GM19455 (cell line): ENCODE data around the gene TNFAIP3.

ENCODE experiments used
- ATAC-seq: cut with Tn5 transposase; IDR thresholded peaks from one replicate; pipeline ENCODE4 v1.9.1; 2021; ENCODE audit not compliant: unreplicated experiment

TNFAIP3 gene

DNA sequence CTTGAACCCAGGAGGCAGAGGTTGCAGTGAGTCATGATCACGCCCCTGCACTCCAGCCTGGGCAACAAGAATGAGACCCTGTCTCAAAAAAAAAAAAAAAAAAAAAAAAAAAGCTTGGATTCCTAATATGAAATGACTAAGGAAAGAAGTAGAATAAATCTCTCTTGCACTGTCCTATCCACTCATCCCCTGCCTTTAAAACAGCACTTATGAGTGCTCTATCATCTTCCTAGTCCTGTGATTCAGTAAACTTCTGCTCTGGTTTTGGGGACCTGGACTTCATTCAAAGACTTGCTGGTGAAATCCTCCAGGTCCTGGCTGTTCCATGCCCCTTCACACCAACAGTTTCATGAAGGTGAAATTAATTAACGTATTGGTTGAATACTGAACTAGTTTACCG, 29.6 kb downstream of the TNFAIP3 start:
- ATAC-seq, result no peak

DNA sequence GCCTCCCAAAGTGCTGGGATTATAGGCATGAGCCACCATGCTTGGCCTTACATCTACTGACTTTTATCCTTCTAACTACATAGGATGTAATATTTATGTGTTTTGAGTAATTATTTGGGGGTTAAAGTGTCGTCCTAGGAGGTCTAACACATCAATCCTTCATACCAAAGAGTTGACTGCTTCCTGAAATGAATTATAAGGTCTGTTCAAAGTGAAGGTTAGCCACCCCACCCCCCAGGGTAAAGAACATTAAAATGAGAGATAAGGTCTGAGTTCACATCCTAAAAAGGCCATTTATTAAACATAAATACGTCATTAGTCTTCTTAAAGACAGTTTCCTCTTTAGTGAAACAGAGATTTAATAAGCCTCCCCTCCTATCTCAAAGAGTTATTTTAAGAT, 33.8 kb downstream of the TNFAIP3 start:
- no peak for ATAC-seq

DNA sequence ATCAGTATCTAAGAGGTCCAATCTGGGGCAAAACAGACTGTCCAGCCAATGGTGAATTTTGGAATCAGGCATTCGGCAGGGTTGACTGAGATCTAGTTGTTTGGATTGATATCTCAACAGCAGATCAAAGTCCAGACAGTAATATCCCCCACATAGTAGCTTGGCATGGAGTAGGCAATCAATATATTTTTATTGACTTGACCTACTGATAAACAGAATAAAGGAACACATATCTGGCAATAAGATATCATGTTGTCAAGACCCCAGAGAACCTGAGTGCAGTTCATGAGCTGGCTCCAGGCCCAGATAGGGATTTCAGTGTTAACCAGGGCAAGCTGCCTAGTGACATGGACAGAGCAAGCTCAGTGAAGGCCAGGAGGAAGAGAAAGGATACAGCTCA, 34.4 kb downstream of the TNFAIP3 start:
- ATAC-seq, result no peak

DNA sequence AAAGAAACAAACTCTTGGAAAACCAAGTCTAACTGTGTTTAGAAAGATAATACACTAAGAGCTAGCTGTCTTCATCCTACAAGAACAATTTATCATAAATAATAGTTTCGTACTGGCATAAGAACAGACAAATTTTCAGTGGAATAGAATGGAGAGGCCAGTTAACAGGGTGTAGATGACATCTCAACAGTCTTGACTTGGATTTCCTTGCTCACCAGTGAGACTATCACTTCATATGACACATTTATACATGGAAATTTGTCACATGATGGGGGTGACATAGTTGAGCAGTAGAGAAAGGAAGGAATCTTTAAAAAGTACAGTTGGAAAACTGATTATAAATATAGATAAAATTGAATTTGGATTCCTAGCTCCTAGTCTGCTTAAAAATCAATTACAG, 35.6 kb downstream of the TNFAIP3 start:
- no peak for ATAC-seq

DNA sequence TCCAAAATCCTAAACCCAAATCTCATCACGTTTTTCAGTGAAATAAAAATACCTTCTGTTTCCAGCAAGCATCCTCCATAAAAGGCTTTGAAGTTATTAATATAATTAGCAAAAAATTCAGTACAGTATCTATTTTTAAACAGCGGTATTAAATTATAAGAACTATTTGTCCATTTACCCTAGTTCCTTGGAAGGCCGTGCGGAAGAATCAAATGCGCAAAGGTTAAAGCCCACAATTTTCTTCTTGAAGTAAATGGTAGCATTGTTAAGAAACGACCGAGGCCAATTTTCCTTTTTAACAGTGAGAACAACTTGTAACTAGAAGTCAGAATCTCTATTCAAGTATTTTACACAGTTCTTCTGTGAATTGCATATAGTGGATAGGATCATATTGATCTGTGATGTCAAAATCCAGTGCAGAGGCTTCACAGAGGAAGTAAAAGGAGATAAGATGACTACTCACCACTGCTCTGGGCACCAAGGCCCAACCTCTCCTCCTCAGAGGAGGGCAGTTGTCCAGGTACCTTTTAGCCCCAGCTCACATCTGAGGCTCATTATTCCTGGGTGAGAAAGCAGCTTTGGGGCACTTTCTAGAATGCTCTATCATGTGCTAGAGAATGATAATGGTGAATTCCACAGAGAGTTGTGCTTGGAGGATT, 36.3 kb downstream of the TNFAIP3 start:
- ATAC-seq, result no peak

DNA sequence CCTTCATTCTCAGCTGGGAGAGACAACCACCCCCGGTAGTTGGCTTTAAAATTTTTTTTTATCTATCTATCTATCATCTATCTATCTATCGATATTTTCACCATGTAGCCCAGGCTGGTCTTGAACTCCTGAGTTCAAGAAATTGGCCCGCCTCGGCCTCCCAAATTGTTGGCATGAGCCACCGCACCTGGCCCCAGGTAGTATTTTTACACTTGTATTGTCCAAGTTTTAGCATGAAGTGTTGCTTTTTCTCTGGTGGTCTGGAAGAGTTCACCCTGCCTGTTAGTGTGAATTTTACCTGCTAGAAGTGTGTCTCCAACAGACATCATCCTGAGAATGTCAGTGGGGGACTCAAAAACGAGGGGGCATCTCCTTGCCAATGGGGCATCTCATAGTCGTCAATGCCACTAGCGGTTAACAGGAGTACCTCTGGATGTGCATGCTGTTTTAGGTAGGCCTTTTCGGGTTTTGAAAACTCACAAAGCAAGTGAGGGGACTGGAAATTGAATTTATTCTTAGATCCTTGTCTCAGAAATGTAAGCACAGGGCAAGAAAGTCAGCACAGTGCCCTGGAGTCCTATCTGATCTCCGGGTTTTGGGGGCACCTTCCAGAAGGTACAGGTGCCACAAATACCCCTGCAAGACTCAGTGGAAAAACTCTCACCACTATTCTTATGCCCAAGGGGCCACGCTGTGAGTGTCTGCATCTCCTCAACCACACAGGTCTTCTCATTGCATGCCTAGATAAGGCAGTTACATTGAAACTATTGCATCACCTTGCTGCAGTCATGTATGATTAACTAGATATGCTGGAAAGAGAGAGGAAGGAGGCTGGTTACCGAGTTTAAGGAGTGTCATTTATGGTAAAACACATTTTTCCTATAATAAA, 37.1 kb downstream of the TNFAIP3 start:
- peak; percentile 61 for ATAC-seq

DNA sequence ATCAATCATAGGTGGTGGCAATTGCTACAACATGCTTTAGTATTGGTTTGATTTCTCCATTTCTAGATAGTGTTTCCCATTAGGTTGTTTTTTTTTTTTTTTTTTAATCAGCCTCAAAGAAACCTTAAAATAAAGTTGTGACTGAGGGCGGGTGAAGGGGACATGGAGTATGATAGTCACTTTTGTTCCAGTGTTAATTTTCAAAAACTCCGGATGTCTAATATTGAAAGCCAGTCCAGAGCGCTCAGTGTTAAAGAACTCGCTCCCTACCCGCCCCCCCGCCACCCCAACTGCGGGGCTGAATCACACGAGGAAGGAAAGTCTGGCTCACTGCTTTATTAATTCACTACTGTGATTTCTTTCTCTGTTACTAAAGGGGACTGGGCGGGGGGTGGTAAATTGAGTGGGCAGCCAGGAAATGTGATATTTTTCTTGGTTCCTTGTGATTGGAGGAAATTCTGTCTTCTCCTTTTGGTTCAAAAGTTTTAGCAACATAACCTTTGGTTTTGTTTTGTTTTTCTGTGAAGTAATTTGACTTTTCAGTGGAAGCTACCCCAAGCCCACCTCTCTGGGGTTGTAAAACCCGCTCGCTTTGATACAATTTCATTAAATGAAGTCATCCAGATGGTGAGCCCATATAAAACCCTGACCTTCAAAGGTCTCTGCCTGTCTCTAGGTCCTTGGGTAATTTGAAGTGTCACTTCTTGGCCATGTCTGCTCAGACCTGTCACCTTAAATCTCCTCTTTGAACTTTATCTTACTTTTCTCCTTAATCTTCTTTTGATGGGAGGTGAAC, 38.0 kb downstream of the TNFAIP3 start:
- ATAC-seq, result peak; percentile 37

DNA sequence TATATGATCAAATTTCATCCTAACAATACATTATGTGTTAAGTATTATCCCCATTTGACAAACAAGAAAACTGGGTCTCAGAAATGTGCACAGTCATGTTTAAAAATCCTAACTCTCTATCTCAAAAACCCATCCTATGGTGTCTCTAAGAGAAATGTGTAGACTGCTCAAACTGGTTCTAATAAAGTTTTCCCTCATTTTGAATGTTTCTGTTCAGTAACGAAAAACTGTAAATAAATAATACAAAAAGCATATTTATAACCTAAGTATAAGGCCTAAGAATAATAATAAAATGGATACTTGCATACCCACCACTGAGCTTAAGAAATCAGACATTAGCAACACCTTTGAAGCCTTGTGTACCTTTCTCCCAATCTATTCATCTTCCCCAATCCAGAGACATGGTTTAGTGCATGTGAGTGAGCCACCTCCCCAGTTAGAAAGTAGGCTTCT, 39.0 kb downstream of the TNFAIP3 start:
- no peak for ATAC-seq

DNA sequence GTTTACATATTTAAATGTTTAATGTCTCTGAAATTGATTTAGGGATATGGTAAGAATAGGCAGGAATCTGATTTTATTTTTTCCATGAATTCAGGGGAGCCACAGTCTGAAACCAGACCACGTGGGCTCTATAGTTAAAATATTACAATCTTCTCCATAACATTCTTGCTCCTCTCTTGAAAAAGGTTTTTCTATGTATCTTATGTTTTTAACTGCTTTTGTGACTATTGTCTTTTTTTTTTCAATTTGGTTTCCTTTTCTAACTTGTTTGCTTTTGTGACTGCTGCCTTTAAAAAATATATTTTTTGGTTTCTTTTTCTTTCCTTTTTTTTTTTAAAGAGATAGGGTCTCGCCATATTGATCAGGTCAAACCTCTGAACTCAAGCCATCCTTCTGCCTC, 40.1 kb downstream of the TNFAIP3 start:
- no peak for ATAC-seq

DNA sequence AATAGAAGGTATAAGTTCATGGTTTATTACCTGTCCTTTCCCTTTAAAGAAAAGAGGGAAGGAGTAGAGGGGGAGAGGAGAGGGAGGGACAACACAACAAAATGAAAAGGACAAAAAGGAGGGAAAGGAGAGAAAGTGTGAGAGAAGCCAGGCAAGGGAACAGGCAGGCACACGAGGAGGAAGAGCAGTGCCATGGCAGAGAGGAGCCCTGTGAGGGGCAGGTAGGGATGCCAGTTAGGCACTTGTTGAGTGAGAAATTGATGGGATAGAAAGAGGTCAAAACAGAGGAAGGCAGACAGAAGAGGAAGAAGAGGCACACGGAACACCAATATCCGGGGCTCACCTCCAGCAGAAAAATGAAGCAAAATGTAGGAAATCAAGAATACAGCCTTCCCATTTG, 42.5 kb downstream of the TNFAIP3 start:
- no peak for ATAC-seq

DNA sequence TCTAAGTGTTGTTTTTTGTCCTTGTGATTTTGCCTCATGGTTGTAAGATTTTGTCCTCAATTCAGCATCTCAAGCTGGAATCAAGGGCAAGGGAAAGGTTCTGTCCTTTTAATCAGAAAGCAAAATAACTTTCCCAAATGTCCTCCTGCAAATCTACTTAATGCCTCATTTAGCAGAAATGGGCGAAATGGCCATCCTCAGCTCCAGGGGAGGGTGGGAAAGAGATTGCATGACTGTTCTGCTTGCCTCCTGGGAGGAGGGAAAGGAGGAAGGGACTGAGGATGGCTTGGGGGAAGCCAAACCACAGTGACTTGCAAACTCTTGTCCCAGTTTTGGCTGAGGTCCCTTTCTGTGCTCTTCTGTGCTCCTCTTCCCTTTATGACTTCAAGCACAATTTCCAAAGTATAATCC, 43.4 kb downstream of the TNFAIP3 start:
- ATAC-seq, result no peak

DNA sequence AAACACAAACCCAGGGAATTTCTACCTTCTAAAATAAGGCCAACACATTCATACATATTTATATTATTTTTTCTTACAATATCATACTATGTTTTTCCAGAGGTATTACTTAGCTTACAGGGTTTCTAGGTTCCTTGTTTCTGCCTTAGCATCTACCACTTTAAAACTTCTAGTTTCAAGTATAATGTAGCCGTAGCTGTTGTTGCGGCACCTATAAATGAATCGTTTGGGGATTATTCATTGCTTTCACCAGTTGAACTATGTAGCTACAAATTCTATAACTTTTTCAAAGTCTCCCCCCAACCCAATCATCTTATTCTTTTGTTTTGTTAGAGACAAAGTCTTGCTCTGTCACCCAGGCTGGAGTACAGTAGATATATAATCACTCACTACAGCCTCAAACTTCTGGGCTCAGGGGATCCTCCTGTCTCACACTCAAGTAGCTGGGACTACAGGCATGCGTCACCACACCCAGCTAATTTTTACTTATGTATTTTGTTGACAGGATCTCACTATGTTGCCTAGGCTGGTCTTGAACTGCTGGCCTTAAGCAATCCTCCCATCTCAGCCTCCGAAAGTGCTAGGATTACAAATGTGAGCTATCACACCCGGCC, 43.9 kb downstream of the TNFAIP3 start:
- no peak for ATAC-seq

DNA sequence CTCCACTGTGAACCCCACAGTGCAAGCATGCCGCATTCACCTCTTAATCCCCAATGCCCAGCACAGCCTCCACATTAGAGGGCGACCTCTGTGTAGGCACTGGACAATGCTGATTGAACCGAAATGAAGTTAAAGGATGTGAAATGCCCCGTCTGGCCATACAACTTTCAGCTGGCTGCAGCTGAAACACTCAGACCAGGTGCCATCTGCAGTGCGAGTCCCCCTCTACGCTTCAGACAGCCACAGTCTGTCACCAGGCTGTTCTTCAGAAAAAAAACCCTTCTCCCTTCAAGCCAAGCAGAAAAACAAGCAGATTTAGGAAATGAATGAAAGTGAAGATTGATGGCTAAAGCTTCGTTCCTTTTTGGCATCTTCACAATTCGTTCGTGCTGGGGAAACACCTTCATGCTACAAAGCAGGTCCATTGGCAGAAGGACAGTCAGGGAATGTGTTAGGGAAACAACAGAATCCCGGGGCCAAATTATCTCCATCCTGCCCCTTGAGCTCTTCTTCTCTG, 44.7 kb downstream of the TNFAIP3 start:
- ATAC-seq, result no peak

DNA sequence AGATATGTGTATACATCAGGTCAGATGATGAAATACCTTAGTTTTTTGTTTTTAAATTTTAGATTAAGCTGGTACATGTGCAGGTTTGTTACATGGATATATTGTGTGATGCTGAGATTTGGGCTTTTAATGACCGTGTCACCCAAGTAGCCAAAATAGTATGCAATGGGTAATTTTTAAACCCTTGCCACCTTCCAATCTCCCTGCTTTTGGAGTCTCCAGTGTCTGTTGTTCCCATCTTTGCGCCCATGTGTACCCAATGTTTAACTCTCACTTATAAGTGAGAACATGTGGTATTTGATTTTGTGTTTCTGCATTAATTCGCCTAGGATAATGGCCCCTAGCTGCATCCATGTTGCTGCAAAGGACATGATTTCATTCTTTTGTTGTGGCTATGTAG, 45.8 kb downstream of the TNFAIP3 start:
- ATAC-seq, result no peak

DNA sequence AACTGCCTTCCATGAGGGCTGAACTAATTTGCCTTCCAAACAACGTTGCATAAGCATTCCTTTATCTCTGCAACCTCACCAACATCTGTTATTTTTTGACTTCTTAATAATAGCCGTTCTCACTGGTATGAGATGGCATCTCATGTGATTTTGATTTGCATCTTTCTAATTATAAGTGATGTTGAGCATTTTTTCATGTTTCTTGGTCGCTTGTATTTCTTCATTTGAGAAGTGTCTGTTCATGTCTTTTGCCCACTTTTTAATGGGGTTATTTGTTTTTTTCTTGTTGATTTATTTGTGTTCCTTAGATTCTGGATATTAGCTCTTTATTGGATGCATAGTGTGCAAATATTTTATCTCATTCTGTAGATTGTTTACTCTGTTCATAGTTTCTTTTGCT, 46.4 kb downstream of the TNFAIP3 start:
- no peak for ATAC-seq

DNA sequence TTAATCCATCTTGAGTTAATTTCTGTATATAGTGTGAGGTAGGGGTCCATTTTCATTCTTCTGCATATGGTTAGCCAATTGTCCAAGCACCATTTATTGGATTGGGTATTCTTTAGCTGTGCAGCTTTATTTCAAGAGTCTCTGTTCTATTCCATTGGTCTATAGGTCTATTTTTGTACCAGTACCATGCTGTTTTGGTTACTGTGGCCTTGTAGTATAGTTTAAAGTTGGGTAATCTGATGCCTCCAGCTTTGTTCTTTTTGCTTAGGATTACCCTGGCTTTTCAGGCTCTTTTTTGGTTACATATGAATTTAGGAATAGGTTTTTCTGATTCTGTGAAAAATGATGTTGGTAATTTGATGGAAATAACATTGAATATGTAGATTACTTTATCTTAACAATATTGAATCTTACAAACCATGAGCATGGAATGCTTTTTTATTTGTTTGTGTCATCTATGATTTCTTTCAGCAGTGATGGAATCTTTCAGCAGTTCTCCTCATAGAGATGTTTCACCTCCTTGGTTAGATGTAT, 47.0 kb downstream of the TNFAIP3 start:
- ATAC-seq, result no peak

DNA sequence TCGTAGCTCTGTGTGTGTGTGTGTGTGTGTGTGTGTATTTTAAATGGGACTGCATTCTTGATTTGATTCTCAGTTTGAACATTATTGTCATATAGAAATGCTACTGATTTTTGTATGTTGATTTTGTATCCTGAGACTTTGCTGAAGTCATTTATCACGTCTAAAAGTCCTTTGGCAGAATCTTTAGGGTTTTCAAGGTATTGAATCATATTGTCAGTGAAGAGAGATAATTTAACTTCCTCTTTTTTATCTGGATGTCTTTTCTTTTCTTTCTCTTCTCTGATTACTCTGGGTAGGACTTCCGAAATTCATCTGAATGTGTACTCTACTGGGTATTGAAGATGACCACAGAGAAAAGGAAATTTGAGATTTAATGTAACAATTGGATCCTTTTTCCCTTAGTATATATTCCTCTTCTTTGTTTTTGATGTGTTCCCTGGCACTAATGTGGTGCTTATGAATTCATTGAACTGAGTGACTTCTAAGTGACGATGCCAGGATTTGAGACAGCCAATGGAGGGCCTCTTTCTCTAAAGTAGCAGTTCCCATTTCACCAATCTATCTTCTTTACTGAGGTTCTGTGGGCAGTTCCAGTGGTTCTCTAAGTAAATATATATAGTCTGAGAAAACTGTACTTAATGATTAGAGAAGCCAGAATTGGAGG, 47.6 kb downstream of the TNFAIP3 start:
- no peak for ATAC-seq

DNA sequence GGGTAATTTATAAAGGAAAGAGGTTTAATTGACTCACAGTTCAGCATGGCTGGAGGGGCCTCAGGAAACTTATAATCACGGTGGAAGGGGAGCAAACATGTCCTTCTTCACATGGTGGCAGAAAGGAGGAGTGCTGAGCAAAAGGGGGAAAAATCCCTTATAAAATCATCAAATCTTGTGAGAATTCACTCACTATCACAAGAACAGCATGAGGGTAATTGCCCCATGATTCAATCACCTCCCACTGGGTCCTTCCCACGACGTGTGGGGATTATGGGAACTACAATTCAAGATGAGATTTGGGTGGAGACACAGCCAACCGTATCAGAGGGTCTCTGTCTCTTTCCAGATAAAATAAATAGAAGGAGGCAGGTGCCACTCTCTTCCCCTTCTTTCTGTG, 48.7 kb downstream of the TNFAIP3 start:
- no peak for ATAC-seq

DNA sequence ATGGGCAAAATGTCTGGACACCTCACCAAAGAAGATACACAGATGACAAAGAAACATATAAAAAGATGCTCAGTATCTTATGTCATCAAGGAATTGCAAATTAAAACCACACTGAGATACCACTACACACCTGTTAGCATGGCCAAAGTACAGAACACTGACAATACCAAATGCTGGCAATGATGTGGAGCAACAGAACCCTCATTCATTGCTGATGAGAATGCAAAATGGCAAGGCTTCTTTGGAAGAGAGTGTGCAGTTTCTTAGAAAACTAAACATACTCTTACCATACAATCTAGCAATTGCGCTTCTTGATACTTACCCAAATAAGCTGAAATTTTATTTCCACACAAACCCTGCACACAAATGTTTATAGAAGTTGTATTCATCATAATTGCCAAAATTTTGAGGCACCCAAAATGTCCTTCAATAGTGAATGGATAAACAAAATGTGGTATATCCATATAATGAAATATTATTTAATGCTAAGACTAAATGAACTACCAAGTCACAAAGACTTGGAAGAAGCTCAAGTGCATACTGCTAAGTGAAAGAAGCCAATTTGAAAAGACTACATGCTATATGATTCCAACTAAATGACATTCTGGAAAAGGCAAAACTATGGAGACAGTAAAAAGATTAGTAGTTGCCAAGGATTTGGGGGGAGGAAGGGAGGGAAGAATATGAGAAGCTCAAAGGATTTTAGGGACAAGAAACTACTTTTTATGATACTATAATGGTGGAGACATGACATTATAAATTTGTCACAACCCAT, 50.7 kb downstream of the TNFAIP3 start:
- no peak for ATAC-seq

DNA sequence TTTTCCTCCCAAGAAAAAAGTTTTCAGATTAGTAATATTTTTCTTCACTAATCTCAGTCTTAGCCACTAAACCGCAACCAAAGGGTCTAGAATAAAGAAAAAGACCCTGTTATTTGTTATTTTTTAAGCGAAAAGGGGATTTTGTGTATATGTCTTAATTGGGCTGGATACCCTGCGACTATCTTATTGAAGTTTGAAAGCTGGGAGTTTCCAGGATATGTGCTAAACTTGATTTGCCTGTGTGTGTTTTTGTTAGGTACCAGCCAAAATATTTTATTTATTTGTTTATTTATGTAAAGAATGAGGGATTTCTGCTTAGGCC, 52.4 kb downstream of the TNFAIP3 start:
- ATAC-seq, result no peak
